Suprapubic skin (tissue), 3 donors: ENCODE data around the gene NEFH.

Experiments used
- CTCF ChIP-seq, 2 donors: fragments of 200-600 bp in 1 of 2; fragments of 450-650 bp in 1 of 2; sonication (generic) in 1 of 2; IDR thresholded peaks; one replicate each; pipeline ENCODE4 v1.5.1; 2016 to 2019; ENCODE audit warnings: antibody characterized with exemption in 2 of 2, mild to moderate bottlenecking in 1 of 2, moderate library complexity in 1 of 2
- EP300 ChIP-seq: sonication (generic); formaldehyde crosslinking; IDR thresholded peaks from one replicate; pipeline ENCODE4 v1.6.1; 2017; ENCODE audit warnings: antibody characterized with exemption

GRCh38 chr22:29458551-29458950 lies 21.5 kb upstream of the NEFH start:
- TF ChIP-seq EP300 (no peak), CTCF (IDR thresholded peaks at IDR 0.05) (no peak)
